ENCODE data around the gene KRTAP10-2.

GRCh38 chr21:44517175-44517899 lies 34.0 kb downstream of the KRTAP10-2 start:
- TF ChIP-seq CTCF (IDR thresholded peaks at IDR 0.05) (no peak), POLR2A (IDR thresholded peaks at IDR 0.05) (no peak)

Measured in Peyer's patch (tissue), 4 donors.